OCI-LY1 (cell line): Measurements from ENCODE around the gene UHRF2.

Experiments
- H2AFZ ChIP-seq: fragments of 200-600 bp; sonication (generic), shearing (Covaris generic); 2 replicates; pipeline ENCODE4 v1.6.0; 2014; ENCODE audit warnings: antibody characterized with exemption, mild to moderate bottlenecking, low read length
- H3F3A ChIP-seq: fragments of 200-600 bp; sonication (generic), shearing (Covaris generic); 2 replicates; pipeline ENCODE4 v1.6.0; 2014; ENCODE audit warnings: mild to moderate bottlenecking, antibody characterized with exemption, low read length, moderate library complexity; ENCODE audit not compliant: insufficient read depth
- H3K27ac ChIP-seq: fragments of 200-600 bp; sonication (generic); 2 replicates; pipeline ENCODE4 v1.5.1; 2014; ENCODE audit warnings: low read length, mixed run types, mild to moderate bottlenecking, low read depth; ENCODE audit not compliant: poor library complexity, severe bottlenecking
- H3K27me3 ChIP-seq: fragments of 200-600 bp; sonication (generic); 2 replicates; pipeline ENCODE4 v1.6.0; 2014; ENCODE audit warnings: antibody characterized with exemption, mild to moderate bottlenecking, low read length, moderate library complexity; ENCODE audit not compliant: insufficient read depth
- H3K36me3 ChIP-seq: fragments of 200-600 bp; sonication (generic); 2 replicates; pipeline ENCODE4 v1.6.1; 2014; ENCODE audit warnings: mild to moderate bottlenecking, antibody characterized with exemption, low read length, moderate library complexity, mixed read lengths; ENCODE audit not compliant: insufficient read depth
- H3K4me1 ChIP-seq: fragments of 200-600 bp; sonication (generic); 2 replicates; pipeline ENCODE4 v1.5.1; 2014; ENCODE audit warnings: mild to moderate bottlenecking, low read length, moderate library complexity; ENCODE audit not compliant: insufficient read depth, severe bottlenecking
- H3K4me2 ChIP-seq: fragments of 200-600 bp; sonication (generic), shearing (Covaris generic); 2 replicates; pipeline ENCODE4 v1.6.1; 2014; ENCODE audit warnings: low read length
- H3K4me3 ChIP-seq: fragments of 200-600 bp; sonication (generic); 2 replicates; pipeline ENCODE4 v1.5.1; 2014; ENCODE audit warnings: low read length, low read depth, mild to moderate bottlenecking, mixed read lengths; ENCODE audit not compliant: poor library complexity, severe bottlenecking
- H3K79me2 ChIP-seq: fragments of 200-600 bp; shearing (Covaris generic); 2 replicates; pipeline ENCODE4 v1.6.1; 2016; ENCODE audit warnings: mixed run types, low read length, mixed read lengths; ENCODE audit not compliant: insufficient read depth
- H3K9ac ChIP-seq: fragments of 200-600 bp; sonication (generic), shearing (Covaris generic); 2 replicates; pipeline ENCODE4 v1.6.1; 2014; ENCODE audit warnings: mild to moderate bottlenecking, low read length, mixed read lengths
- H3K9me2 ChIP-seq: fragments of 200-600 bp; sonication (generic), shearing (Covaris generic); 2 replicates; pipeline ENCODE4 v1.6.1; 2014; ENCODE audit warnings: low read depth, mild to moderate bottlenecking, low read length, mixed read lengths
- H3K9me3 ChIP-seq: fragments of 200-600 bp; shearing (Covaris generic); 2 replicates; pipeline ENCODE4 v1.6.1; 2014; ENCODE audit warnings: low read length, mixed read lengths
- H4K20me1 ChIP-seq: fragments of 200-600 bp; sonication (generic), shearing (Covaris generic); 2 replicates; pipeline ENCODE4 v1.6.0; 2016; ENCODE audit warnings: mild to moderate bottlenecking, low read length; ENCODE audit not compliant: insufficient read depth
- CTCF ChIP-seq: fragments of 200-600 bp; sonication (generic), shearing (Covaris generic); IDR thresholded peaks from 2 replicates; pipeline ENCODE4 v1.5.1; 2017; ENCODE audit warnings: mild to moderate bottlenecking, antibody characterized with exemption, low read length, moderate library complexity, mixed read lengths
- EZH2 ChIP-seq: fragments of 200-600 bp; sonication (generic), shearing (Covaris generic); IDR thresholded peaks from 2 replicates; pipeline ENCODE4 v1.8.0; 2017; ENCODE audit warnings: borderline replicate concordance, mixed run types, mild to moderate bottlenecking, antibody characterized with exemption, low read length, moderate library complexity, mixed read lengths

Gene UHRF2

GRCh38 chr9:6479959-6480358 is 67.0 kb downstream of the UHRF2 start:
- Histone ChIP-seq H3K36me3 (peaks cover 70% of the 10 kb centered on the region), H3K4me2 (no peak overlapping the region), H2AFZ (no peak overlapping the region), H4K20me1 (no peaks in the 10 kb centered on the region), H3K79me2 (no peaks in the 10 kb centered on the region), H3F3A (no peaks in the 10 kb centered on the region), H3K4me1 (no peaks in the 10 kb centered on the region), H3K27me3 (no peaks in the 10 kb centered on the region), H3K9me3 (no peaks in the 10 kb centered on the region), H3K9ac (no peak overlapping the region), H3K9me2 (no peaks in the 10 kb centered on the region), H3K27ac (no peak overlapping the region), H3K4me3 (no peak overlapping the region)
- TF ChIP-seq CTCF = no peak
- no peak for TF ChIP-seq EZH2

GRCh38 chr9:6484210-6484609 is 71.2 kb downstream of the UHRF2 start:
- Histone ChIP-seq H3F3A (no peaks in the 10 kb centered on the region; the same call in 1 of the 2 replicates), H3K9ac (no peak overlapping the region), H3K4me1 (no peaks in the 10 kb centered on the region), H3K27me3 (no peaks in the 10 kb centered on the region), H3K9me2 (no peaks in the 10 kb centered on the region), H2AFZ (no peak overlapping the region), H3K36me3 (peaks cover 73% of the 10 kb centered on the region), H3K79me2 (no peaks in the 10 kb centered on the region), H3K4me2 (no peak overlapping the region), H4K20me1 (no peaks in the 10 kb centered on the region), H3K4me3 (no peak overlapping the region), H3K9me3 (no peaks in the 10 kb centered on the region), H3K27ac (no peak overlapping the region)
- no peak for TF ChIP-seq CTCF
- TF ChIP-seq EZH2 = no peak

- H2AFZ ChIP-seq = no peak overlapping the region
- H3F3A ChIP-seq = no peaks in the 10 kb centered on the region; the same call in 1 of the 2 replicates
- H3K4me3 ChIP-seq = no peak overlapping the region
- no peaks in the 10 kb centered on the region for H3K27me3 ChIP-seq
- TF ChIP-seq EZH2 (no peak), CTCF (no peak)
- H3K4me2 ChIP-seq = no peak overlapping the region
- no peaks in the 10 kb centered on the region for H3K9me3 ChIP-seq
- H3K4me1 ChIP-seq = no peaks in the 10 kb centered on the region
- no peak overlapping the region for H3K9ac ChIP-seq
- peaks cover 63% of the 10 kb centered on the region for H3K36me3 ChIP-seq
- H4K20me1 ChIP-seq = no peaks in the 10 kb centered on the region
- H3K79me2 ChIP-seq = no peaks in the 10 kb centered on the region
- H3K27ac ChIP-seq = no peak overlapping the region
- no peaks in the 10 kb centered on the region for H3K9me2 ChIP-seq
These were observed 75.4 kb downstream of the UHRF2 start for GRCh38 chr9:6488395-6488794.
